HUES6 (cell line): ENCODE results near the gene NEK11.

ENCODE experiments used
- H3K27ac ChIP-seq: 2 replicates; pipeline ENCODE4 v1.7.0; 2013; ENCODE audit warnings: low read depth, mild to moderate bottlenecking, low read length, inconsistent platforms
- H3K27me3 ChIP-seq: 2 replicates; pipeline ENCODE4 v1.6.1; 2013; ENCODE audit warnings: low read length; ENCODE audit not compliant: control insufficient read depth, insufficient read depth
- H3K36me3 ChIP-seq: 2 replicates; pipeline ENCODE4 v1.6.1; 2013; ENCODE audit warnings: low read length; ENCODE audit not compliant: control insufficient read depth, insufficient read depth
- H3K4me1 ChIP-seq: 2 replicates; pipeline ENCODE4 v1.6.1; 2013; ENCODE audit warnings: low read length; ENCODE audit not compliant: control insufficient read depth, insufficient read depth
- H3K4me3 ChIP-seq: 2 replicates; pipeline ENCODE4 v1.5.1; 2013; ENCODE audit warnings: low read depth, low read length
- H3K9ac ChIP-seq: one replicate; pipeline ENCODE4 v1.6.1; 2013; ENCODE audit warnings: mild to moderate bottlenecking, low read length
- H3K9me3 ChIP-seq: 2 replicates; pipeline ENCODE4 v1.6.1; 2013; ENCODE audit warnings: low read depth, low read length; ENCODE audit not compliant: control insufficient read depth, insufficient read depth

The NEK11 gene

GRCh38 chr3:131192701-131193100, 166.0 kb downstream of the NEK11 start:
- Histone ChIP-seq H3K27me3 (no peaks in the 10 kb centered on the region), H3K9me3 (no peaks in the 10 kb centered on the region), H3K4me3 (no peak overlapping the region), H3K27ac (no peak overlapping the region), H3K36me3 (no peaks in the 10 kb centered on the region), H3K4me1 (no peaks in the 10 kb centered on the region), H3K9ac (no peak overlapping the region)

GRCh38 chr3:131193641-131194238, 167.1 kb downstream of the NEK11 start:
- Histone ChIP-seq H3K36me3 (no peaks in the 10 kb centered on the region), H3K9ac (no peak overlapping the region), H3K27me3 (no peaks in the 10 kb centered on the region), H3K9me3 (no peaks in the 10 kb centered on the region), H3K4me3 (no peak overlapping the region), H3K27ac (no peak overlapping the region), H3K4me1 (no peaks in the 10 kb centered on the region)

- Histone ChIP-seq H3K4me3 (no peak overlapping the region), H3K27me3 (no peaks in the 10 kb centered on the region), H3K27ac (no peak overlapping the region), H3K9ac (no peak overlapping the region), H3K4me1 (no peaks in the 10 kb centered on the region), H3K9me3 (no peaks in the 10 kb centered on the region), H3K36me3 (no peaks in the 10 kb centered on the region)
Observed at GRCh38 chr3:131194816-131195215, 168.1 kb downstream of the NEK11 start.

GRCh38 chr3:131200636-131201199, 174.0 kb downstream of the NEK11 start:
- no peak overlapping the region for H3K4me3 ChIP-seq
- H3K36me3 ChIP-seq: no peaks in the 10 kb centered on the region
- H3K27ac ChIP-seq: no peak overlapping the region
- H3K9ac ChIP-seq: no peak overlapping the region
- peaks cover 19% of the 10 kb centered on the region for H3K9me3 ChIP-seq
- H3K4me1 ChIP-seq: no peaks in the 10 kb centered on the region
- no peaks in the 10 kb centered on the region for H3K27me3 ChIP-seq

GRCh38 chr3:131216330-131216729, 189.7 kb downstream of the NEK11 start:
- Histone ChIP-seq H3K9me3 (no peaks in the 10 kb centered on the region), H3K27ac (no peak overlapping the region), H3K4me1 (peaks cover 15% of the 10 kb centered on the region), H3K9ac (no peak overlapping the region), H3K36me3 (no peaks in the 10 kb centered on the region), H3K4me3 (no peak overlapping the region), H3K27me3 (no peaks in the 10 kb centered on the region)

- Histone ChIP-seq H3K4me3 (no peak overlapping the region), H3K27me3 (no peaks in the 10 kb centered on the region), H3K36me3 (no peaks in the 10 kb centered on the region), H3K9me3 (no peaks in the 10 kb centered on the region), H3K9ac (no peak overlapping the region), H3K27ac (no peak overlapping the region), H3K4me1 (peaks cover 15% of the 10 kb centered on the region)
Observed at GRCh38 chr3:131216801-131217200, 190.1 kb downstream of the NEK11 start.

GRCh38 chr3:131217296-131217741, 190.6 kb downstream of the NEK11 start:
- H3K27ac ChIP-seq: no peak overlapping the region
- peak overlapping the region; percentile 2; the same call in 1 of the 2 replicates for H3K4me3 ChIP-seq

GRCh38 chr3:131218196-131218595, 191.5 kb downstream of the NEK11 start:
- H3K27me3 ChIP-seq: no peaks in the 10 kb centered on the region
- H3K9ac ChIP-seq: no peak overlapping the region
- no peaks in the 10 kb centered on the region for H3K36me3 ChIP-seq
- no peak overlapping the region for H3K27ac ChIP-seq
- H3K4me1 ChIP-seq: peaks cover 15% of the 10 kb centered on the region
- no peaks in the 10 kb centered on the region for H3K9me3 ChIP-seq
- no peak overlapping the region for H3K4me3 ChIP-seq

More at GRCh38 chr3:131217296-131217741, 190.6 kb downstream of the NEK11 start:
- H3K4me1 ChIP-seq: peaks cover 15% of the 10 kb centered on the region
- no peaks in the 10 kb centered on the region for H3K36me3 ChIP-seq
- no peaks in the 10 kb centered on the region for H3K9me3 ChIP-seq
- no peaks in the 10 kb centered on the region for H3K27me3 ChIP-seq
- H3K9ac ChIP-seq: no peak overlapping the region

GRCh38 chr3:131221731-131222130, 195.1 kb downstream of the NEK11 start:
- Histone ChIP-seq H3K27ac (no peak overlapping the region), H3K4me1 (peaks cover 8% of the 10 kb centered on the region), H3K4me3 (no peak overlapping the region), H3K9ac (no peak overlapping the region), H3K9me3 (no peaks in the 10 kb centered on the region), H3K27me3 (no peaks in the 10 kb centered on the region), H3K36me3 (no peaks in the 10 kb centered on the region)

- Histone ChIP-seq H3K27ac (no peak overlapping the region), H3K36me3 (no peaks in the 10 kb centered on the region), H3K27me3 (no peaks in the 10 kb centered on the region), H3K9ac (no peak overlapping the region), H3K4me1 (no peaks in the 10 kb centered on the region), H3K4me3 (no peak overlapping the region), H3K9me3 (no peaks in the 10 kb centered on the region)
Observed at GRCh38 chr3:131222599-131222998, 195.9 kb downstream of the NEK11 start.

- H3K9ac ChIP-seq: no peak overlapping the region
- H3K9me3 ChIP-seq: no peaks in the 10 kb centered on the region
- H3K27me3 ChIP-seq: no peaks in the 10 kb centered on the region
- H3K27ac ChIP-seq: no peak overlapping the region
- H3K4me3 ChIP-seq: no peak overlapping the region
- H3K4me1 ChIP-seq: no peaks in the 10 kb centered on the region
- H3K36me3 ChIP-seq: no peaks in the 10 kb centered on the region
Observed at GRCh38 chr3:131223373-131224289, 197.0 kb downstream of the NEK11 start.
